Suprapubic skin (tissue), 4 donors: ENCODE measurements around the gene PRR7. TPM values are rescaled to one million over a fixed set of nuclear protein-coding genes. Genes with fewer than 3 reads are reported as not detected.
"Not testable (repeated sequence)": the region's sequence is repeated elsewhere in the genome, so short reads cannot be mapped to it uniquely, and the experiment has no call there.

Experiments
- DNase-seq, 2 donors: peaks; one replicate each; pipeline ENCODE4 v3.0.0-alpha.2; 2019; ENCODE audit warnings: low spot score in 2 of 2
- H3K27ac ChIP-seq: fragments of 200-600 bp; sonication (generic); one replicate; pipeline ENCODE4 v1.5.1; 2019
- H3K27me3 ChIP-seq: fragments of 200-600 bp; sonication (generic); one replicate; pipeline ENCODE4 v1.5.1; 2019
- H3K36me3 ChIP-seq: fragments of 200-600 bp; sonication (generic); one replicate; pipeline ENCODE4 v1.5.1; 2019
- H3K4me1 ChIP-seq: fragments of 200-600 bp; sonication (generic); one replicate; pipeline ENCODE4 v1.5.1; 2019
- H3K4me3 ChIP-seq: fragments of 200-600 bp; sonication (generic); one replicate; pipeline ENCODE4 v1.5.1; 2019; ENCODE audit warnings: mild to moderate bottlenecking
- H3K9me3 ChIP-seq: fragments of 200-600 bp; sonication (generic); one replicate; pipeline ENCODE4 v1.5.1; 2019
- EP300 ChIP-seq: sonication (generic); formaldehyde crosslinking; IDR thresholded peaks from one replicate; pipeline ENCODE4 v1.6.1; 2017; ENCODE audit warnings: antibody characterized with exemption
- POLR2A ChIP-seq, 2 donors: fragments of 450-650 bp; IDR thresholded peaks; one replicate each; pipeline ENCODE4 v1.6.1; 2017; ENCODE audit warnings: antibody characterized with exemption in 2 of 2, mild to moderate bottlenecking in 2 of 2, moderate library complexity in 2 of 2
- POLR2AphosphoS5 ChIP-seq, 3 donors: sonication (generic); formaldehyde crosslinking; IDR thresholded peaks; one replicate each; pipeline ENCODE4 v1.6.1; 2017; ENCODE audit warnings: antibody characterized with exemption in 3 of 3
- WGBS: methylation state at CpG from one replicate; pipeline ENCODE4 v1.1.5; 2018; 5-methylcytosine and 5-hydroxymethylcytosine counted together
- total RNA-seq, 4 donors: library from RNA; depleted of rRNA; stranded (reverse); fragments of >200 nt; gene quantifications; one replicate each; pipeline ENCODE4 v1.1.0, GENCODE V29; 2016
- TF ChIP-seq, protein P1 (sequence below), 2 donors: fragments of 200-600 bp in 1 of 2; fragments of 450-650 bp in 1 of 2; sonication (generic) in 1 of 2; IDR thresholded peaks; one replicate each; pipeline ENCODE4 v1.5.1; 2016 to 2019; ENCODE audit warnings: antibody characterized with exemption in 2 of 2, mild to moderate bottlenecking in 1 of 2, moderate library complexity in 1 of 2

The PRR7 gene
- total RNA-seq, 4 donors from 2014 or later = 5.7 to 9.8 (median 7.8) TPM

DNA sequence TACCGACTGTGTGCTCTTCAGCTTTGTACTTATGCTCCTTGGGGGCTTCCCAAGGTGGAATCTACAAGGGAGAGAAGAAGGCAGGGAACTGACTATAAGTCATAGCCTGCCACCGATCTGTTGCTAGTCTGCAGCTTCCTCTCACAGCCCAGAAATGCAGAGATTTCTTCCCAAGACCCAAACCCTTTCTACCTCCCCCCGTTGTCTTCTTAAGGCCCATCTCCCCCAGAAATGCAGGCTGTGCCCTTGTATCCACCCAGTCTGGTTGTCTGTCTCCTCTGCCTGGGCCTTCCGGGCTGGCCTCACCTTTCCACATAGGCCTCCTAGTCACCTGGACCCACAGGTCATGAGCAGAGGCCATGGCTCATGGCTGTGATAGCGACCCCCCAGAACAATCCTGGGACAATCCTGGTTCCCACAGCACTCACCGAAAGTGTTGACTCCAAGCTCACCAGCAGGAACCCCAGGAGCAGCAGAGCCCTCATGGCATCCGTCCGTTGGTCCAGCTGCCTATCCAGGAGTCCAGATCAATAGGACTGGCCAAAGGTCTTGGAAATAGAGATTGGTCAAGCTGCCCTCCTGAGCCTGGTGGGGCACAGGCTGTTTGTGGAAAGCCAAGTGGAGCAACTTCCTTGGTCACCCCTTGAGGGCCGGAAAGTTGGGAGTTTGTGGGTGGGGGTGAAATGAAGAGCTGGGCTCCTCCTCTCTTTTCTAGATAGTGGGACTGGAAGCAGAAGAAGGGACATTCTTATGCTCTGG is 37.4 kb upstream of the PRR7 start, which contains the start of gene F12:
TSS of gene F12 (minus strand) at position 522 of the 759 bp plus-strand sequence. CDS start at position 485, 37 bp downstream.
- TF ChIP-seq POLR2A (IDR thresholded peaks at IDR 0.05) = no peak
- TF ChIP-seq, protein P1, sequence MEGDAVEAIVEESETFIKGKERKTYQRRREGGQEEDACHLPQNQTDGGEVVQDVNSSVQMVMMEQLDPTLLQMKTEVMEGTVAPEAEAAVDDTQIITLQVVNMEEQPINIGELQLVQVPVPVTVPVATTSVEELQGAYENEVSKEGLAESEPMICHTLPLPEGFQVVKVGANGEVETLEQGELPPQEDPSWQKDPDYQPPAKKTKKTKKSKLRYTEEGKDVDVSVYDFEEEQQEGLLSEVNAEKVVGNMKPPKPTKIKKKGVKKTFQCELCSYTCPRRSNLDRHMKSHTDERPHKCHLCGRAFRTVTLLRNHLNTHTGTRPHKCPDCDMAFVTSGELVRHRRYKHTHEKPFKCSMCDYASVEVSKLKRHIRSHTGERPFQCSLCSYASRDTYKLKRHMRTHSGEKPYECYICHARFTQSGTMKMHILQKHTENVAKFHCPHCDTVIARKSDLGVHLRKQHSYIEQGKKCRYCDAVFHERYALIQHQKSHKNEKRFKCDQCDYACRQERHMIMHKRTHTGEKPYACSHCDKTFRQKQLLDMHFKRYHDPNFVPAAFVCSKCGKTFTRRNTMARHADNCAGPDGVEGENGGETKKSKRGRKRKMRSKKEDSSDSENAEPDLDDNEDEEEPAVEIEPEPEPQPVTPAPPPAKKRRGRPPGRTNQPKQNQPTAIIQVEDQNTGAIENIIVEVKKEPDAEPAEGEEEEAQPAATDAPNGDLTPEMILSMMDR (IDR thresholded peaks at IDR 0.05) = no peak
- TF ChIP-seq POLR2AphosphoS5 (IDR thresholded peaks at IDR 0.05) = no peak
- TF ChIP-seq EP300 = no peak
- H3K27me3 ChIP-seq = no peaks in the 10 kb centered on the region
- H3K27ac ChIP-seq = no peak within 1 kb of the TSS
- DNase-seq = no peak
- no peak within 1 kb of the TSS for H3K4me3 ChIP-seq
- no peaks in the 10 kb centered on the region for H3K9me3 ChIP-seq
- no peaks in the 10 kb centered on the region for H3K36me3 ChIP-seq
- H3K4me1 ChIP-seq = peaks cover 7% of the 10 kb centered on the region
- WGBS = 94% methylated on average over 8 of the region's 9 CpGs

GRCh38 chr5:177410575-177410974 is 36.0 kb upstream of the PRR7 start:
- Histone ChIP-seq H3K36me3 (no peaks in the 10 kb centered on the region), H3K4me1 (no peaks in the 10 kb centered on the region), H3K9me3 (no peaks in the 10 kb centered on the region), H3K27me3 (no peaks in the 10 kb centered on the region), H3K27ac (no peak overlapping the region), H3K4me3 (no peak overlapping the region)
- TF ChIP-seq POLR2AphosphoS5 (IDR thresholded peaks at IDR 0.05) = no peak
- TF ChIP-seq, protein P1 (IDR thresholded peaks at IDR 0.05) = no peak
- TF ChIP-seq POLR2A (IDR thresholded peaks at IDR 0.05) = no peak
- TF ChIP-seq EP300 = no peak
- WGBS = 81% methylated on average over 3 of the region's 3 CpGs
- no peak for DNase-seq

DNA sequence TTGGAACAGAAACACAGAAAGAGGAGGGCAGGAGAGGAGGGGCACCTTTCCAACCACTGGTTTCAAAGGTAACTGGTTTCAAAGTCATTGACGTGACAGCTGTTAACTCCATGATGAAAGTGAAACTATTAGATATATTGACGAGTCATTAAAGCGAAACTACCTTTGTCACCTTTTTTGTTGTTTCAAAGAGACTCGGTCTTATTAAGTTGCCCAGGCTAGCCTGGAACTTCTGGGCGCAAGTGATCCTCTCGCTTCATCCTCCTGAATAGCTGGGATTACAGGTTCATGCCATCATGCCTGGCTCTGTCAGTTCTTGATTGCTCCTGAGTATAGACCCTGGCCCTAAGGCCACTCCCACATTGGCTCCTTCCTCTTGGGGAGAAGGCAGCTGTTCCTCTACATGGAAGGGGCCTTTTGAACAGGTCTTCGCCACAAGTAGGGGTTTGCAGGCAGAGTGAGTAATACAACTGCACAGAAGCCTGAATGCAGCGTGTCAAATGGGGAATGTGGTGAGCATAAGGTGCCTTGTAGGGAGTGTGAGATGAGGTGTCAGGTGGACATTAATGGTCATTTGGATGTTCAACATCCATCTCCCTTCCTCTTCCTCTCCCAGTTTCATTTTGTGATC is 33.9 kb upstream of the PRR7 start:
- 67% methylated on average over 8 of the region's 8 CpGs for WGBS
- Histone ChIP-seq H3K4me1 (no peaks in the 10 kb centered on the region), H3K36me3 (no peaks in the 10 kb centered on the region), H3K9me3 (no peaks in the 10 kb centered on the region), H3K4me3 (no peak overlapping the region), H3K27ac (no peak overlapping the region), H3K27me3 (no peaks in the 10 kb centered on the region)
- DNase-seq = no peak
- TF ChIP-seq EP300 (no peak), POLR2A (IDR thresholded peaks at IDR 0.05) (no peak), POLR2AphosphoS5 (IDR thresholded peaks at IDR 0.05) (no peak)
- TF ChIP-seq, protein P1 (IDR thresholded peaks at IDR 0.05) = no peak

- no peaks in the 10 kb centered on the region for H3K4me1 ChIP-seq
- WGBS = 85% methylated on average over 3 of the region's 3 CpGs
- no peaks in the 10 kb centered on the region for H3K27me3 ChIP-seq
- no peak overlapping the region for H3K27ac ChIP-seq
- DNase-seq = no peak
- H3K4me3 ChIP-seq = no peak overlapping the region
- H3K36me3 ChIP-seq = no peaks in the 10 kb centered on the region
- TF ChIP-seq EP300 (no peak), POLR2A (IDR thresholded peaks at IDR 0.05) (no peak), POLR2AphosphoS5 (IDR thresholded peaks at IDR 0.05) (no peak)
- TF ChIP-seq, protein P1 (IDR thresholded peaks at IDR 0.05) = no peak
- no peaks in the 10 kb centered on the region for H3K9me3 ChIP-seq
Measured at GRCh38 chr5:177414481-177414880, 32.1 kb upstream of the PRR7 start.

DNA sequence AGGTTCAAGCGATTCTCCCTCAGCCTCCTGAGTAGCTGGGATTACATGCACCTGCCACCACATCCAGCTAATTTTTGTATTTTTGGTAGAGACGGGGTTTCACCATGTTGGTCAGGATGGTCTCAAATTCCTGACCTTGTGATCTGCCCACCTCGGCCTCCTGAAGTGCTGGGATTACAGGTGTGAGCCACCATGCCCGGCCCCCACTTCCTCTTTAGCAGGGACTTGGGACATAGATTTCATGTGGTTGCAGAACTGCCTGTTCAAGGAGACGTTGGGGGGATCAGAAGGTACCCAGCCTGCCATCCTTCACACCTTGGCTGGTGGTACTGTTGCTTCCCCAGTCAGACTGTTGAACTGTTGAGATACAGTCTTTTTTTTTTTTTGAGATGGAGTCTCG is 29.5 kb upstream of the PRR7 start:
- not testable (repeated sequence) for H3K27ac ChIP-seq, H3K4me3 ChIP-seq, H3K27me3 ChIP-seq, H3K9me3 ChIP-seq, DNase-seq, H3K36me3 ChIP-seq, H3K4me1 ChIP-seq
- 96% methylated on average over 6 of the region's 6 CpGs for WGBS
